Upper lobe of left lung (tissue), 6 donors: ENCODE results near the gene CSNK1G1. TPM values are rescaled to one million over a fixed set of nuclear protein-coding genes. Genes with fewer than 3 reads are reported as not detected.
A peak's percentile ranks its signal among the peaks of the same experiment; 100 is the strongest.

ENCODE experiments used
- ATAC-seq, 2 donors: fragments of 200-7000 bp; cut with Tn5 transposase; one replicate each; pipeline ENCODE4 v1.9.1; 2022; ENCODE audit warnings: mild to moderate bottlenecking in 2 of 2, moderate library complexity in 2 of 2; ENCODE audit not compliant: low FRiP score in 2 of 2
- DNase-seq, 2 donors: peaks; one replicate each; pipeline ENCODE4 v3.0.0-alpha.2; 2019 to 2020
- H3K27ac ChIP-seq, 4 donors: fragments of 200-600 bp; sonication (generic); one replicate each; pipeline ENCODE4 v1.5.1; 2016 to 2019
- H3K27me3 ChIP-seq, 4 donors: fragments of 200-600 bp; sonication (generic); one replicate each; pipeline ENCODE4 v1.5.1; 2017 to 2019
- H3K36me3 ChIP-seq, 4 donors: fragments of 200-600 bp; sonication (generic); one replicate each; pipeline ENCODE4 v1.5.1; 2016 to 2019
- H3K4me1 ChIP-seq, 4 donors: fragments of 200-600 bp; sonication (generic); one replicate each; pipeline ENCODE4 v1.5.1; 2018 to 2019
- H3K4me3 ChIP-seq, 4 donors: fragments of 200-600 bp; sonication (generic); one replicate each; pipeline ENCODE4 v1.5.1; 2017 to 2019; ENCODE audit warnings: mild to moderate bottlenecking in 2 of 4, moderate library complexity in 1 of 4
- H3K9me3 ChIP-seq, 4 donors: fragments of 200-600 bp; sonication (generic); one replicate each; pipeline ENCODE4 v1.5.1; 2018 to 2019
- EP300 ChIP-seq, 4 donors: sonication (generic); formaldehyde crosslinking; IDR thresholded peaks; one replicate each; pipeline ENCODE4 v1.5.1; 2017; ENCODE audit warnings: antibody characterized with exemption in 4 of 4, control low read depth in 2 of 4
- POLR2A ChIP-seq, 4 donors: fragments of 450-650 bp; IDR thresholded peaks; one replicate each; pipeline ENCODE4 v1.5.1; 2016 to 2017; ENCODE audit warnings: antibody characterized with exemption in 4 of 4, mild to moderate bottlenecking in 2 of 4
- POLR2AphosphoS5 ChIP-seq, 2 donors: sonication (generic); formaldehyde crosslinking; IDR thresholded peaks; one replicate each; pipeline ENCODE4 v1.5.1; 2017; ENCODE audit warnings: antibody characterized with exemption in 2 of 2
- WGBS, 2 donors: methylation state at CpG; one replicate each; pipeline ENCODE4 v1.1.5; 2017 to 2018; 5-methylcytosine and 5-hydroxymethylcytosine counted together
- total RNA-seq, 6 donors: library from RNA; depleted of rRNA in 4 of 6; stranded (reverse); fragments of >200 nt in 4 of 6; gene quantifications; one replicate each; pipeline versions ENCODE4 v1.1.0 to v1.2.1, GENCODE V29; 2016 to 2021
- TF ChIP-seq, protein P1 (sequence below), 6 experiments: fragments of 450-650 bp in 4 of 6; fragments of 200-600 bp in 2 of 6; sonication (generic) in 2 of 6; IDR thresholded peaks; one replicate each; pipeline ENCODE4 v1.5.1; 2016 to 2019; ENCODE audit warnings: antibody characterized with exemption in 6 of 6
- donor health status: DM: no; HTN: no; CAD: no; lungs with moderate emphysema.
- donor health status: DM: no; HTN: yes; CAD: no; lungs with severe emphysema.

CSNK1G1 gene
- total RNA-seq, 6 donors from 2014 or later: 14.8 to 49.6 (median 19.6) TPM

DNA sequence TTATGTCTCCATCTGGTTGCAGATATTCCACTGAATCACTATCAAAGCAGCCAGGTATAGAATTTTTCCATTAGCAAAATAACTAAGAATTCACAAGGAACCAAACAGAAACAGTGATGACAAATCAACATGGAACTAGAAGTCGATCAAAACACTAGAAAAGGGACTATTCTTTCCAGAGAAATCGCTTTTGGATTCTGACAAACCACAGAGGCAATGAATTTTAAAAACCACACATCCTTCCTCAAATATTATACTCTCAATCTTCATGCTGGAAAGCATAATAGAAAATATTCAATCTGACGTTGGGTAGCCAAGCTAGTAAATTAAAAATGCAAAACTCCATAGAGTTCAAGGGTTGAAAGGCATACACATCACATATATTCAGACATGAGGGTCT, 99.9 kb downstream of the CSNK1G1 start:
- no peak overlapping the region for H3K4me3 ChIP-seq
- H3K4me1 ChIP-seq: no peaks in the 10 kb centered on the region
- TF ChIP-seq, protein P1, sequence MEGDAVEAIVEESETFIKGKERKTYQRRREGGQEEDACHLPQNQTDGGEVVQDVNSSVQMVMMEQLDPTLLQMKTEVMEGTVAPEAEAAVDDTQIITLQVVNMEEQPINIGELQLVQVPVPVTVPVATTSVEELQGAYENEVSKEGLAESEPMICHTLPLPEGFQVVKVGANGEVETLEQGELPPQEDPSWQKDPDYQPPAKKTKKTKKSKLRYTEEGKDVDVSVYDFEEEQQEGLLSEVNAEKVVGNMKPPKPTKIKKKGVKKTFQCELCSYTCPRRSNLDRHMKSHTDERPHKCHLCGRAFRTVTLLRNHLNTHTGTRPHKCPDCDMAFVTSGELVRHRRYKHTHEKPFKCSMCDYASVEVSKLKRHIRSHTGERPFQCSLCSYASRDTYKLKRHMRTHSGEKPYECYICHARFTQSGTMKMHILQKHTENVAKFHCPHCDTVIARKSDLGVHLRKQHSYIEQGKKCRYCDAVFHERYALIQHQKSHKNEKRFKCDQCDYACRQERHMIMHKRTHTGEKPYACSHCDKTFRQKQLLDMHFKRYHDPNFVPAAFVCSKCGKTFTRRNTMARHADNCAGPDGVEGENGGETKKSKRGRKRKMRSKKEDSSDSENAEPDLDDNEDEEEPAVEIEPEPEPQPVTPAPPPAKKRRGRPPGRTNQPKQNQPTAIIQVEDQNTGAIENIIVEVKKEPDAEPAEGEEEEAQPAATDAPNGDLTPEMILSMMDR (IDR thresholded peaks at IDR 0.05): no peak
- TF ChIP-seq POLR2AphosphoS5 (IDR thresholded peaks at IDR 0.05): no peak
- TF ChIP-seq EP300 (IDR thresholded peaks at IDR 0.05): no peak
- TF ChIP-seq POLR2A (IDR thresholded peaks at IDR 0.05): no peak
- H3K27ac ChIP-seq: no peak overlapping the region
- DNase-seq (no peak), ATAC-seq (no peak)
- no peaks in the 10 kb centered on the region for H3K9me3 ChIP-seq
- no peaks in the 10 kb centered on the region for H3K36me3 ChIP-seq
- H3K27me3 ChIP-seq: no peaks in the 10 kb centered on the region
- 62 to 80% methylated on average over 3 of the region's 3 CpGs for WGBS, 2 donors

- Histone ChIP-seq H3K4me3 (no peak overlapping the region), H3K27me3 (no peaks in the 10 kb centered on the region), H3K27ac (no peak overlapping the region), H3K36me3 (no peaks in the 10 kb centered on the region), H3K4me1 (peaks cover 6 to 14% (median 9%) of the 10 kb centered on the region in 4 donors), H3K9me3 (no peaks in the 10 kb centered on the region)
- no peak for TF ChIP-seq EP300 (IDR thresholded peaks at IDR 0.05)
- TF ChIP-seq POLR2AphosphoS5 (IDR thresholded peaks at IDR 0.05): no peak
- TF ChIP-seq POLR2A (IDR thresholded peaks at IDR 0.05): no peak
- TF ChIP-seq, protein P1 (IDR thresholded peaks at IDR 0.05): no peak
- DNase-seq (no peak), ATAC-seq (no peak)
These were observed 104.3 kb downstream of the CSNK1G1 start for GRCh38 chr15:64251658-64252057.

- 67 to 73% methylated on average over 2 of the region's 2 CpGs for WGBS, 2 donors
- no peak overlapping the region for H3K27ac ChIP-seq
- peaks cover 6 to 14% (median 9%) of the 10 kb centered on the region in 4 donors for H3K4me1 ChIP-seq
- TF ChIP-seq, protein P1 (IDR thresholded peaks at IDR 0.05): no peak
- TF ChIP-seq EP300 (IDR thresholded peaks at IDR 0.05) (no peak), POLR2A (IDR thresholded peaks at IDR 0.05) (no peak), POLR2AphosphoS5 (IDR thresholded peaks at IDR 0.05) (no peak)
- no peaks in the 10 kb centered on the region for H3K9me3 ChIP-seq
- no peak for DNase-seq
- H3K27me3 ChIP-seq: no peaks in the 10 kb centered on the region
- H3K36me3 ChIP-seq: no peaks in the 10 kb centered on the region
- no peak overlapping the region for H3K4me3 ChIP-seq
- no peak for ATAC-seq
These were observed 104.9 kb downstream of the CSNK1G1 start for GRCh38 chr15:64251121-64251520.

- no peak for TF ChIP-seq POLR2A (IDR thresholded peaks at IDR 0.05)
- TF ChIP-seq EP300 (IDR thresholded peaks at IDR 0.05): no peak
- no peak for TF ChIP-seq POLR2AphosphoS5 (IDR thresholded peaks at IDR 0.05)
- TF ChIP-seq, protein P1 (IDR thresholded peaks at IDR 0.05): no peak
- Histone ChIP-seq H3K27me3 (no peaks in the 10 kb centered on the region), H3K9me3 (no peaks in the 10 kb centered on the region), H3K27ac (peak overlapping the region in 2 of 4 donors; percentile 5 to 14), H3K4me1 (peaks cover 6 to 14% (median 9%) of the 10 kb centered on the region in 4 donors), H3K4me3 (no peak overlapping the region), H3K36me3 (no peaks in the 10 kb centered on the region)
- DNase-seq: no peak
- ATAC-seq: no peak
These were observed 105.9 kb downstream of the CSNK1G1 start for GRCh38 chr15:64249883-64250575.

- no peak for ATAC-seq
- no peaks in the 10 kb centered on the region for H3K9me3 ChIP-seq
- H3K36me3 ChIP-seq: no peaks in the 10 kb centered on the region
- no peak for TF ChIP-seq POLR2AphosphoS5 (IDR thresholded peaks at IDR 0.05)
- no peak for TF ChIP-seq POLR2A (IDR thresholded peaks at IDR 0.05)
- TF ChIP-seq, protein P1 (IDR thresholded peaks at IDR 0.05): no peak
- no peak for TF ChIP-seq EP300 (IDR thresholded peaks at IDR 0.05)
- peaks cover 6 to 14% (median 9%) of the 10 kb centered on the region in 4 donors for H3K4me1 ChIP-seq
- no peak for DNase-seq
- no peaks in the 10 kb centered on the region for H3K27me3 ChIP-seq
- H3K4me3 ChIP-seq: no peak overlapping the region
- WGBS, 2 donors: 82 to 91% methylated on average over 2 to 3 of the region's 3 CpGs
- peak overlapping the region in 2 of 4 donors; percentile 5 to 14 for H3K27ac ChIP-seq
These were observed 106.6 kb downstream of the CSNK1G1 start for GRCh38 chr15:64249406-64249805.
